A549 (cell line): ENCODE measurements around the gene SLC35G1.

Source experiments
- BCL3 ChIP-seq: fragments of >200 bp; sonication (Bioruptor Twin); formaldehyde crosslinking; IDR thresholded peaks from 3 replicates; pipeline ENCODE4 v1.6.1; 2016
- CHD4 ChIP-seq: fragments of 200-600 bp; sonication (generic); IDR thresholded peaks from 2 replicates; pipeline ENCODE4 v1.6.1; 2016; ENCODE audit warnings: antibody characterized with exemption, mild to moderate bottlenecking, borderline replicate concordance
- CTCF ChIP-seq: fragments of >200 bp; sonication (Bioruptor Twin); formaldehyde crosslinking; IDR thresholded peaks from 3 replicates; pipeline ENCODE4 v1.5.1; 2016
- EHMT2 ChIP-seq: fragments of 200-600 bp; sonication (generic); IDR thresholded peaks from 2 replicates; pipeline ENCODE4 v1.6.1; 2016; ENCODE audit warnings: antibody characterized with exemption, low read depth, mild to moderate bottlenecking, moderate library complexity
- ESRRA ChIP-seq: fragments of 150-350 bp; IDR thresholded peaks from 2 replicates; pipeline ENCODE4 v1.6.1; 2014; ENCODE audit warnings: mild to moderate bottlenecking, low read length, borderline replicate concordance
- MAFK ChIP-seq: fragments of 450-650 bp; IDR thresholded peaks from 2 replicates; pipeline ENCODE4 v1.6.1; 2014; ENCODE audit not compliant: partially characterized antibody
- MAX ChIP-seq: IDR thresholded peaks from 2 replicates; pipeline ENCODE4 v1.6.1; 2012
- POLR2AphosphoS2 ChIP-seq: conservative IDR thresholded peaks from 2 replicates; pipeline ENCODE4 v1.6.1; 2012; ENCODE audit warnings: low read length, improper control_type of control experiment, inconsistent platforms
- RAD21 ChIP-seq, 2 experiments: fragments of >200 bp in 1 of 2; sonication (Bioruptor Twin) in 1 of 2; formaldehyde crosslinking in 1 of 2; IDR thresholded peaks in 1 of 2; conservative IDR thresholded peaks in 1 of 2; 2 replicates in 1 of 2; 3 replicates in 1 of 2; pipeline ENCODE4 v1.6.1; 2012 to 2018; ENCODE audit warnings: inconsistent platforms in 1 of 2
- SMC3 ChIP-seq: fragments of >200 bp; sonication (Bioruptor Twin); formaldehyde crosslinking; IDR thresholded peaks from 3 replicates; pipeline ENCODE4 v1.6.1; 2018; ENCODE audit warnings: inconsistent platforms
- TF ChIP-seq, protein P1 (sequence below): fragments of 200-600 bp; sonication (generic); IDR thresholded peaks from 2 replicates; pipeline ENCODE4 v1.6.1; 2016; ENCODE audit warnings: antibody characterized with exemption, mild to moderate bottlenecking, moderate library complexity

GRCh38 chr10:93851169-93851568 is 42.6 kb upstream of the SLC35G1 start:
- TF ChIP-seq CHD4 (no peak), EHMT2 (no peak), CTCF (no peak), SMC3 (no peak), POLR2AphosphoS2 (no peak), MAFK (no peak), RAD21 (conservative IDR thresholded peaks at IDR 0.05 in 1 of 2, IDR thresholded peaks at IDR 0.05 in 1 of 2) (no peak), MAX (no peak), BCL3 (no peak), ESRRA (no peak)
- TF ChIP-seq, protein P1, sequence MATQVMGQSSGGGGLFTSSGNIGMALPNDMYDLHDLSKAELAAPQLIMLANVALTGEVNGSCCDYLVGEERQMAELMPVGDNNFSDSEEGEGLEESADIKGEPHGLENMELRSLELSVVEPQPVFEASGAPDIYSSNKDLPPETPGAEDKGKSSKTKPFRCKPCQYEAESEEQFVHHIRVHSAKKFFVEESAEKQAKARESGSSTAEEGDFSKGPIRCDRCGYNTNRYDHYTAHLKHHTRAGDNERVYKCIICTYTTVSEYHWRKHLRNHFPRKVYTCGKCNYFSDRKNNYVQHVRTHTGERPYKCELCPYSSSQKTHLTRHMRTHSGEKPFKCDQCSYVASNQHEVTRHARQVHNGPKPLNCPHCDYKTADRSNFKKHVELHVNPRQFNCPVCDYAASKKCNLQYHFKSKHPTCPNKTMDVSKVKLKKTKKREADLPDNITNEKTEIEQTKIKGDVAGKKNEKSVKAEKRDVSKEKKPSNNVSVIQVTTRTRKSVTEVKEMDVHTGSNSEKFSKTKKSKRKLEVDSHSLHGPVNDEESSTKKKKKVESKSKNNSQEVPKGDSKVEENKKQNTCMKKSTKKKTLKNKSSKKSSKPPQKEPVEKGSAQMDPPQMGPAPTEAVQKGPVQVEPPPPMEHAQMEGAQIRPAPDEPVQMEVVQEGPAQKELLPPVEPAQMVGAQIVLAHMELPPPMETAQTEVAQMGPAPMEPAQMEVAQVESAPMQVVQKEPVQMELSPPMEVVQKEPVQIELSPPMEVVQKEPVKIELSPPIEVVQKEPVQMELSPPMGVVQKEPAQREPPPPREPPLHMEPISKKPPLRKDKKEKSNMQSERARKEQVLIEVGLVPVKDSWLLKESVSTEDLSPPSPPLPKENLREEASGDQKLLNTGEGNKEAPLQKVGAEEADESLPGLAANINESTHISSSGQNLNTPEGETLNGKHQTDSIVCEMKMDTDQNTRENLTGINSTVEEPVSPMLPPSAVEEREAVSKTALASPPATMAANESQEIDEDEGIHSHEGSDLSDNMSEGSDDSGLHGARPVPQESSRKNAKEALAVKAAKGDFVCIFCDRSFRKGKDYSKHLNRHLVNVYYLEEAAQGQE, result no peak
